Neural crest cell (in vitro differentiated cells): ENCODE measurements around the gene RABEPK. TPM values are rescaled to one million over a fixed set of nuclear protein-coding genes. Genes with fewer than 3 reads are reported as not detected.
"Not testable (repeated sequence)": the region's sequence is repeated elsewhere in the genome, so short reads cannot be mapped to it uniquely, and the experiment has no call there.

ENCODE experiments used
- DNase-seq: peaks from one replicate; pipeline ENCODE4 v3.0.0; 2021; ENCODE audit warnings: low read depth, mixed read lengths, low spot score
- H3K27ac Mint-ChIP-seq: one replicate; pipeline ENCODE4 v1.8.0; 2021; ENCODE audit warnings: mild to moderate bottlenecking, mixed read lengths; ENCODE audit not compliant: unreplicated experiment
- H3K27me3 Mint-ChIP-seq: 2 replicates; pipeline ENCODE4 v1.8.0; 2021; ENCODE audit warnings: low read depth, mild to moderate bottlenecking, mixed read lengths
- H3K36me3 Mint-ChIP-seq: 2 replicates; pipeline ENCODE4 v1.8.0; 2021; ENCODE audit warnings: low read depth, mild to moderate bottlenecking, mixed read lengths
- H3K4me1 Mint-ChIP-seq: 2 replicates; pipeline ENCODE4 v1.8.0; 2021; ENCODE audit warnings: mixed read lengths
- H3K4me3 Mint-ChIP-seq: one replicate; pipeline ENCODE4 v1.8.0; 2021; ENCODE audit warnings: mild to moderate bottlenecking, mixed read lengths
- H3K9me3 Mint-ChIP-seq: 2 replicates; pipeline ENCODE4 v1.8.0; 2021; ENCODE audit warnings: mixed read lengths
- CTCF ChIP-seq: fragments of 200-600 bp; sonication (generic); conservative IDR thresholded peaks from 2 replicates; pipeline ENCODE4 v1.5.0; 2021; ENCODE audit warnings: antibody characterized with exemption, mild to moderate bottlenecking
- total RNA-seq: library from RNA; stranded (reverse); gene quantifications from 2 replicates; pipeline ENCODE4 v1.2.1, GENCODE V29; 2021

The RABEPK gene
- total RNA-seq, 1 donor from 2014 or later, result 27.5 TPM

- Mint-ChIP-seq H3K4me3 (peak within 1 kb of the TSS; percentile 99), H3K27me3 (no peaks in the 10 kb centered on the region), H3K9me3 (no peaks in the 10 kb centered on the region), H3K36me3 (no peaks in the 10 kb centered on the region), H3K4me1 (peaks cover 17% of the 10 kb centered on the region), H3K27ac (peak within 1 kb of the TSS; percentile 99)
- TF ChIP-seq CTCF, result peak; percentile 62
- DNase-seq, result peak; percentile 97
Measured at GRCh38 chr9:125189361-125190289, 10.7 kb upstream of the RABEPK start, which contains the start of gene PPP6C. TSS of gene PPP6C (minus strand) at chr9:125189803. CDS start at chr9:125189718, 85 bp downstream.

GRCh38 chr9:125190361-125190801 is 10.0 kb upstream of the RABEPK start:
- peak overlapping the region; percentile 99 for H3K4me3 Mint-ChIP-seq
- H3K27ac Mint-ChIP-seq, result peak overlapping the region; percentile 99
- no peak for TF ChIP-seq CTCF
- H3K27me3 Mint-ChIP-seq, result no peaks in the 10 kb centered on the region
- no peaks in the 10 kb centered on the region for H3K36me3 Mint-ChIP-seq
- H3K4me1 Mint-ChIP-seq, result peaks cover 17% of the 10 kb centered on the region
- DNase-seq, result no peak
- no peaks in the 10 kb centered on the region for H3K9me3 Mint-ChIP-seq

GRCh38 chr9:125194466-125194865 is 5.9 kb upstream of the RABEPK start:
- H3K27ac Mint-ChIP-seq, result not testable (repeated sequence)

GRCh38 chr9:125195591-125195990 is 4.8 kb upstream of the RABEPK start:
- not testable (repeated sequence) for H3K27ac Mint-ChIP-seq, H3K9me3 Mint-ChIP-seq, H3K4me1 Mint-ChIP-seq, DNase-seq, H3K4me3 Mint-ChIP-seq, H3K27me3 Mint-ChIP-seq, H3K36me3 Mint-ChIP-seq

More at GRCh38 chr9:125194466-125194865, 5.9 kb upstream of the RABEPK start:
- DNase-seq, H3K27me3 Mint-ChIP-seq, H3K36me3 Mint-ChIP-seq, H3K9me3 Mint-ChIP-seq: not testable (repeated sequence)
- Mint-ChIP-seq H3K4me1 (peaks cover 10% of the 10 kb centered on the region), H3K4me3 (peak overlapping the region; percentile 34)

GRCh38 chr9:125202846-125203618 is 2.7 kb downstream of the RABEPK start:
- no peaks in the 10 kb centered on the region for H3K9me3 Mint-ChIP-seq
- peak overlapping the region; percentile 41 for H3K4me3 Mint-ChIP-seq
- H3K4me1 Mint-ChIP-seq, result peaks cover 18% of the 10 kb centered on the region
- TF ChIP-seq CTCF, result no peak
- DNase-seq, result no peak
- H3K27me3 Mint-ChIP-seq, result no peaks in the 10 kb centered on the region
- no peaks in the 10 kb centered on the region for H3K36me3 Mint-ChIP-seq
- H3K27ac Mint-ChIP-seq, result no peak overlapping the region

GRCh38 chr9:125204477-125204876 is 4.1 kb downstream of the RABEPK start:
- H3K4me1 Mint-ChIP-seq, result peaks cover 18% of the 10 kb centered on the region
- no peaks in the 10 kb centered on the region for H3K27me3 Mint-ChIP-seq
- DNase-seq, result no peak
- TF ChIP-seq CTCF, result no peak
- peaks cover under 1% of the 10 kb centered on the region for H3K36me3 Mint-ChIP-seq
- H3K9me3 Mint-ChIP-seq, result no peaks in the 10 kb centered on the region
- peak overlapping the region; percentile 56 for H3K4me3 Mint-ChIP-seq
- no peak overlapping the region for H3K27ac Mint-ChIP-seq
